ENCODE results near the gene SLC2A13.
"Not testable (repeated sequence)": the region's sequence is repeated elsewhere in the genome, so short reads cannot be mapped to it uniquely, and the experiment has no call there.

DNA sequence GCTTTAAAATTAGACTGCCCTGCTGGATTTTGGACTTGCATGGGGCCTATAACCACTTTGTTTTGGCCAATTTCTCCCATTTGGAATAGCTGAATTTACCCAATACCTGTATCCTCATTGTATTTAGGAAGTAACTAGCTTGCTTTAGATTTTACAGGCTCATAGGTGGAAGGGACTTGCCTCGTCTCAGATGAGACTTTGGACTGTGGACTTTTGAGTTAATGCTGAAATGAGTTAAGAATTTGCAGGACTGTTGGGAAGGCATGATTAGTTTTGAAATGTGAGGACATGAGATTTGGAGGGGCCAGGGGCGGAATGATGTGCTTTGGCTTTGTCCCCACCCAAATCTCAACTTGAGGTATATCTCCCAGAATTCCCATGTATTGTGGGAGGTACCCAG is 320.1 kb downstream of the SLC2A13 start:
- TF ChIP-seq ZNF157 (tag by site-specific recombination; IDR thresholded peaks at IDR 0.05); ZNF121 (tag by site-specific recombination; IDR thresholded peaks at IDR 0.05); ZNF302 (tag by site-specific recombination; IDR thresholded peaks at IDR 0.05; ENCODE audit: low read depth); ZNF529 (tag by site-specific recombination; IDR thresholded peaks at IDR 0.05; ENCODE audit: insufficient replicate concordance); ZNF776 (tag by site-specific recombination; IDR thresholded peaks at IDR 0.05; ENCODE audit: borderline replicate concordance); ZNF701 (tag by site-specific recombination; IDR thresholded peaks at IDR 0.05); SCRT1 (tag by site-specific recombination; IDR thresholded peaks at IDR 0.05; ENCODE audit: borderline replicate concordance): not testable (repeated sequence)
- TF ChIP-seq, protein P1, sequence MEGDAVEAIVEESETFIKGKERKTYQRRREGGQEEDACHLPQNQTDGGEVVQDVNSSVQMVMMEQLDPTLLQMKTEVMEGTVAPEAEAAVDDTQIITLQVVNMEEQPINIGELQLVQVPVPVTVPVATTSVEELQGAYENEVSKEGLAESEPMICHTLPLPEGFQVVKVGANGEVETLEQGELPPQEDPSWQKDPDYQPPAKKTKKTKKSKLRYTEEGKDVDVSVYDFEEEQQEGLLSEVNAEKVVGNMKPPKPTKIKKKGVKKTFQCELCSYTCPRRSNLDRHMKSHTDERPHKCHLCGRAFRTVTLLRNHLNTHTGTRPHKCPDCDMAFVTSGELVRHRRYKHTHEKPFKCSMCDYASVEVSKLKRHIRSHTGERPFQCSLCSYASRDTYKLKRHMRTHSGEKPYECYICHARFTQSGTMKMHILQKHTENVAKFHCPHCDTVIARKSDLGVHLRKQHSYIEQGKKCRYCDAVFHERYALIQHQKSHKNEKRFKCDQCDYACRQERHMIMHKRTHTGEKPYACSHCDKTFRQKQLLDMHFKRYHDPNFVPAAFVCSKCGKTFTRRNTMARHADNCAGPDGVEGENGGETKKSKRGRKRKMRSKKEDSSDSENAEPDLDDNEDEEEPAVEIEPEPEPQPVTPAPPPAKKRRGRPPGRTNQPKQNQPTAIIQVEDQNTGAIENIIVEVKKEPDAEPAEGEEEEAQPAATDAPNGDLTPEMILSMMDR (tag by site-specific recombination; IDR thresholded peaks at IDR 0.05), result not testable (repeated sequence)
- TF ChIP-seq, protein P2, sequence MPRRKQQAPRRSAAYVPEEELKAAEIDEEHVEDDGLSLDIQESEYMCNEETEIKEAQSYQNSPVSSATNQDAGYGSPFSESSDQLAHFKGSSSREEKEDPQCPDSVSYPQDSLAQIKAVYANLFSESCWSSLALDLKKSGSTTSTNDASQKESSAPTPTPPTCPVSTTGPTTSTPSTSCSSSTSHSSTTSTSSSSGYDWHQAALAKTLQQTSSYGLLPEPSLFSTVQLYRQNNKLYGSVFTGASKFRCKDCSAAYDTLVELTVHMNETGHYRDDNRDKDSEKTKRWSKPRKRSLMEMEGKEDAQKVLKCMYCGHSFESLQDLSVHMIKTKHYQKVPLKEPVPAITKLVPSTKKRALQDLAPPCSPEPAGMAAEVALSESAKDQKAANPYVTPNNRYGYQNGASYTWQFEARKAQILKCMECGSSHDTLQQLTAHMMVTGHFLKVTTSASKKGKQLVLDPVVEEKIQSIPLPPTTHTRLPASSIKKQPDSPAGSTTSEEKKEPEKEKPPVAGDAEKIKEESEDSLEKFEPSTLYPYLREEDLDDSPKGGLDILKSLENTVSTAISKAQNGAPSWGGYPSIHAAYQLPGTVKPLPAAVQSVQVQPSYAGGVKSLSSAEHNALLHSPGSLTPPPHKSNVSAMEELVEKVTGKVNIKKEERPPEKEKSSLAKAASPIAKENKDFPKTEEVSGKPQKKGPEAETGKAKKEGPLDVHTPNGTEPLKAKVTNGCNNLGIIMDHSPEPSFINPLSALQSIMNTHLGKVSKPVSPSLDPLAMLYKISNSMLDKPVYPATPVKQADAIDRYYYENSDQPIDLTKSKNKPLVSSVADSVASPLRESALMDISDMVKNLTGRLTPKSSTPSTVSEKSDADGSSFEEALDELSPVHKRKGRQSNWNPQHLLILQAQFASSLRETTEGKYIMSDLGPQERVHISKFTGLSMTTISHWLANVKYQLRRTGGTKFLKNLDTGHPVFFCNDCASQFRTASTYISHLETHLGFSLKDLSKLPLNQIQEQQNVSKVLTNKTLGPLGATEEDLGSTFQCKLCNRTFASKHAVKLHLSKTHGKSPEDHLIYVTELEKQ (tag by site-specific recombination; IDR thresholded peaks at IDR 0.05; ENCODE audit: borderline replicate concordance), result not testable (repeated sequence)
- TF ChIP-seq, protein P3, sequence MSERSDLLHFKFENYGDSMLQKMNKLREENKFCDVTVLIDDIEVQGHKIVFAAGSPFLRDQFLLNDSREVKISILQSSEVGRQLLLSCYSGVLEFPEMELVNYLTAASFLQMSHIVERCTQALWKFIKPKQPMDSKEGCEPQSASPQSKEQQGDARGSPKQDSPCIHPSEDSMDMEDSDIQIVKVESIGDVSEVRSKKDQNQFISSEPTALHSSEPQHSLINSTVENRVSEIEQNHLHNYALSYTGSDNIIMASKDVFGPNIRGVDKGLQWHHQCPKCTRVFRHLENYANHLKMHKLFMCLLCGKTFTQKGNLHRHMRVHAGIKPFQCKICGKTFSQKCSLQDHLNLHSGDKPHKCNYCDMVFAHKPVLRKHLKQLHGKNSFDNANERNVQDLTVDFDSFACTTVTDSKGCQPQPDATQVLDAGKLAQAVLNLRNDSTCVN (tag by site-specific recombination; optimal IDR thresholded peaks at IDR 0.05), result not testable (repeated sequence)

All from HEK293 (cell line).